Stimulated activated CD4-positive, alpha-beta T cell treated with anti-CD3 and anti-CD28 coated beads, Interleukin-1b, Interleukin-23, amount 100 ng/mL, for 4 hours (primary cell): ENCODE measurements around the gene UGCG.
"Not testable (repeated sequence)": the region's sequence is repeated elsewhere in the genome, so short reads cannot be mapped to it uniquely, and the experiment has no call there.

Experiments used
- DNase-seq, 2 donors: peaks; one replicate each; pipeline ENCODE4 v3.0.0-alpha.2; 2020; ENCODE audit warnings: low read depth in 2 of 2

The UGCG gene

DNA sequence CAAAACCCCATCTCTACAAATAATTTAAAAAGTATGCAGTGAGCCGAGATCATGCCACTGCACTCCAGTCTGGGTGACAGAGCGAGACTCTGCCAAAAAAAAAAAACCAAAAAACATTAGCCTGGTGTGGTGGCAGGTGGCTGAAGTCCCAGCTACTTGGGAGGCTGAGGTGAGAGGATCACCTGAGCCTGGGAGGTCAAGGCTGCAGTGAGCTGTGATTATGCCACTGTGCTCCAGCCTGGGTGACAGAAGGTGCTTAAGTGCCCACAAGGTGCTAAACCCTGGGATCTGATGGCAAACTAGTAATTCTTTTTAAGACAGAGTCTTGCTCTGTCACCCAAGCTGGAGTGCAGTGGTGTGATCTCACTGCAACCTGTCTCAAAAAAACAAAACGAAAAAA lies 5.7 kb upstream of the UGCG start:
- DNase-seq = not testable (repeated sequence)

DNA sequence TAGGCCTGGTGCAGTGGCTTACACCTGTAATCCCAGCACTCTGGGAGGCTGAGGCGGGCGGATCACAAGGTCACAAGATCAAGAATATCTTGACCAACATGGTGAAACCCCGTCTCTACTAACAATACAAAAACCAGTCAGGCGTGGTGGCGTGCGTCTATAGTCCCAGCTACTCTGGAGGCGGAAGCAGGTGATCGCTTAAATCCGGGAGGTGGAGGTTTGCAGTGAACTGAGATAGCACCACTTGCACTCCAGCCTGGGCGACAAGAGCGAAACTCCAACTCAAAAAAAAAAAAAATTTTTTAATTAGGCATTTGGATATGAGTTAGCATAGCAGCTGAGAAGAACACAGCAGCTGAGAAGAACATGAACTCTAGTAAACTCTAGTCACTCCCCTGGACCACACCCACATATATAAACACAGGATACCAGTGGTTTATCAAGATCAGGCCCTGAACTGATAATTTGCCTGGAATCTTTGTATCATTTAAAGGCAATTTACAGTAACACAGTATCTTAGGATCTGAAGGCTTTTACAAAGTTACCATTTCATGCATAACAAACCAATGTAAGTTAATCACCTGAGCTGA lies 4.6 kb upstream of the UGCG start:
- no peak for DNase-seq

GRCh38 chr9:111896942-111897600 lies 457 bp downstream of the UGCG start:
- peak in 1 of 2 donors; percentile 41 for DNase-seq

- no peak for DNase-seq
Observed at GRCh38 chr9:111897601-111898137, 1.1 kb downstream of the UGCG start.

DNA sequence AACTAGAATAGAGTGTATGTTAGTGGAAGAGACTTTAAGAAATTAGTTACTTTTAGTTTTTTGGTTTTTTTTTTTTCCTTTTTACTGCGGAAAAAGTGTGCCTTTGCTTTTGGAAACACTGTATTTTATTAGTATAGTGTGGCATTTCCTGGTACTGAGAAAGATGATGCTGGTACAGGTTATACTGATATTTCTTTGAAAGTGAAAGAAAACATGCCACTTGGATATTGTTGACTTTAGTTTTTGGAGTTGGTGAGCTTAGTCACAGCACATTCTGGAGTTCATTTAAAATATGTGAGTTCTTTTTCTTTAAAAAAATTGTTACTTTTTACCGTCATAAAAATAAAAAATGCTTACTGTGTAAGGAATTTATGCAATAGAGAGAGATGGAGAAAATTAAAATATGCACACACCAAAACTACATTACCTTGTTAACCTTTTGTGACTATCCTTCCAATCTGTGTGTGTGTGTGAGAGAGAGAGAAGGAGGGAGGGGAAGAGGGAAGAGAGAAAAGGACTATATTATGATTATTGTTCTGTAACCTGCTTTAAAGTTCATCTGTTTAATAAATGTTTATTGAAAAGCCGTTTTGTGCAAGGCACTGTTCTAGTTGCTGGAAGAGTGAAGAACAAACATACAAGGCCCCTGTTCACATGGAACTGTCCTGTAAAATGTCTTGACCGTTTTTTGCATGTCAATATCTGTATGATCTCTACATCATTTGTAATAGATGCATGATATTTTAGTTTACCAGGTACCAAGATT lies 1.9 kb downstream of the UGCG start:
- DNase-seq = no peak

GRCh38 chr9:111900151-111900857 lies 3.7 kb downstream of the UGCG start:
- DNase-seq = no peak

DNA sequence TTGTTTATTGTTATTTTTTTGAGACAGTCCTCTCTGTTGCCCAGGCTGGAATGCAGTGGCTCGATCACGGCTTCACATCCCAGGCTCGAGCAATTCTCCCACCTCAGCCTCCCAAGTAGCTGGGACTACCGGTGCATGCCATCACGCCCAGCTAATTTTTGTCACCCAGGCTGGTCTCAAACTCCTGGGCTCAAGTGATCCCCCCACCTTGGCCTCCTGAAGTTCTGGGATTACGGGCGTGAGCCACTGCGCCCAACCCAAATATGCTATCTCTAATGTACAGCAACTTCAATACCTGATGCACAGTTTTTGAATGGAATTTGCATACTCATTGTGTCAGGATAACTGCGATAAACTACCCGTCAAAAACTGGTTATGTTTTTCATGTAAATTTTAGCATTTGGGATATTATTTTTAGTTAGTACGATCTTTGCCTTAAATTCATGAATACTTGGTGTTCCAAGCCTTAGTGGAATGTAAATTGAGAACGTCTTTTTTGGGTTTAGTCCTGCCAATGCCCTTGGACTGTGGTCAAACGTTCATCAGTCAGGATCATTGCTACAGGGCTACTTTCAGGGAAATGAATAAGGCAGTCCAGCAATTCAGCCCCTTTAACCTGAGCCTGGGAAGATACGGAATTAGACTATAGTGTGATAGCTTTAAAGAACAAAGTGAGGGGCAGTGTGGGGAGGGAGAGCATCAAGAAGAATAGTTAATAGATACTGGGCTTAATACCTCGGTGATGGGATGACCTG lies 4.4 kb downstream of the UGCG start:
- no peak for DNase-seq

DNA sequence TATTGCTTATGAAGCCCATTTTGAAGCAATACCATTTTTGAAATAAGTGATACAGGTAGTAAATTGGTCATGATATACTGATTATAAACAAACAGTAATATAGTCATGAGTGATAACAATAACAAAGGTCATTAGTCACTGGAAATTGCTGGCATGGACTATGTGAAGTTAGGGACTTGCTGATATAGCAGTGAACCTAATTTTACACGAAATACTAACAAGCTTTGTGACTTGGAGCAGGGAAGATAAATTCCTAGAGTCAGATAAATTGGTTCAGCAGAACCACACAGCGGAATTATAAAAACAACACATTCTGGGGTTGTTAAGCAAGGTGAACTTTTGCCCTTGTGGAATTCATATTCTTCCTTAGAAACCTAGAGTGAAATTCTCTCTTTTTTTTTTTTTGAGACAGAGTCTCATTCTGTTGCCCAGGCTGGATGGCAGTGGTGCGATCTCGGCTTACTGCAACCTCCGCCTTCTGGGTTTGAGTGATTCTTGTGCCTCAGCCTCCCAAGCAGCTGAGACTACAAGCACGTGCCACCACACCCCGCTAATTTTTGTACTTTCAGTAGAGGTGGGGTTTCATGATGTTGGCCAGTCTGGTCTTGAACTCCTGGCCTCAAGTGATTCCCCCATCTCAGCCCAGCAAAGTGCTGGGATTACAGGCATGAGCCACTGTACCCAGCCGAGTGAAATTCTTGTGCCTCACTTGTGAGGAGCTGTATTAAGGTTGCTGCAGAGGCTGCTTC lies 6.0 kb downstream of the UGCG start:
- no peak for DNase-seq

- DNase-seq = not testable (repeated sequence)
Observed at GRCh38 chr9:111903535-111903934, 6.9 kb downstream of the UGCG start.

DNA sequence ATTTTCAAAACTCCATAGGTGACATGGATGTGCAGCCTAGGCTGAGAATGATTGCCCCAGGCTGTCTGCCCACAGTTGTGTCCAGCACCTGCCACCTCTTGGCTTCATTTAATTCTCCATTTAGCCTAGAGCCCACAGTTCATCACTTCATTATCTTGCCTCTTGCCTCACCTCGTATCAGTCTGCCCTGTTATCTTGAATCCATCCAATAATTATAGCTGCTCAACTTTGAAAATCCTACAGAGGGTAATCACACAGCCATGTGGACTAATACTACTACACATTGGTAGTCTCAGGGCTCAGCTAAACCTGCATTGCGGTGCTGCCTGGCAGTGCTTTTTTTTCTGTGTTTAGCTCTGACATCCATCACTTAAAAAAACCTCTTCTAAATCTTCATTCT lies 7.4 kb downstream of the UGCG start:
- DNase-seq = no peak

GRCh38 chr9:111904891-111905291 lies 8.3 kb downstream of the UGCG start:
- no peak for DNase-seq

GRCh38 chr9:111907147-111907546 lies 10.5 kb downstream of the UGCG start:
- no peak for DNase-seq

DNA sequence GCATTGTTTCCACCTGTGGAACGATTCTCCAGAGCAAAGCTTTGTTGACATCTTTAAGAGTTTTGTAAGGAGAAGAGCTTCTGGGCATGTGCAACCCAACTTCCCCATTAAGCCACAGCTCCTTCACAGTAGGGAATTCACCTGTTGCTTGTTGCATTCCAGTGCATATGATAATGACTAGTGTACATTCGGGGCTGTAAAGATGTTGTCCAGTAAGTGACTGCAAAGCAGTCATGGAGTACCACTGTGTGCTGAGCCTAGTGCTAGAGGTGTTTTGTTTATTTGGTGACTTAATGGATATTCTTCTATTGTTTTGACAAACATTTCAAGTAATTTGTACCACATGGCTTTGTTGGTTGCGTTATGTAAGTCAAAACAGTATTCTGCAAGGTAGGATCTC lies 12.8 kb downstream of the UGCG start:
- no peak for DNase-seq

- no peak for DNase-seq
Observed at GRCh38 chr9:111910428-111910827, 13.8 kb downstream of the UGCG start.

- DNase-seq = no peak
Observed at GRCh38 chr9:111913159-111913558, 16.5 kb downstream of the UGCG start.

DNA sequence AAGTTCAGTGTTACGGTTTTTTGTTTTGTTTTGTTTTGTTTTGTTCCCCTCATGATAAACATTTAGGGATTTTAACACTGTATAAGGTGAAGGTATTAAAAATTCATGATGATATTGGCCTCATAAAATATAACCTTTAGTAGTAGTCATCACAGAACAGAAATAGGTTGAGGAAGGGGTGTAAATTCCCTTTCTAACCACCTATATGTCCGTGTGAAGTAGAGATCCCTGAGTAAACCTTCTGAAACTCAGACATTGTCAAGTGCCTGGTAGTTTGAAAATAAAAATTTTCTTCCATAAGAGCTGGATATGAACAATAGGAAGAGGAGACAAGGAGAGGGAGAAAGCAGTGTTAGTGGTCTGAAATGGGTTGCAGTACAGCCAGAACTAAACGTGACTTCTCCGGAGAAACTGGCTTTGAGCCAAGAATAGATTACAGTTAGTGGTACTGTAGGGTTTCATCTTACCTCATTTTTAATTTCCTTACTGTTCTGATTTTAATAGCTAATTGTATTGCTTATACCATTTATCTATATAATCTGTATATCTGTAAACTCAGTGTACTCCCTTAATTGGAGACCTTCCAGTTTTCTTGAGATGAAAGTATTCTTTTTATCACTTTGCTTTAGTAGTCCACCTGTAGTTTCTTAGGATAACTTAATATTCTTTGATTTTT lies 18.3 kb downstream of the UGCG start:
- DNase-seq = no peak

- no peak for DNase-seq
Observed at GRCh38 chr9:111915425-111915758, 18.8 kb downstream of the UGCG start.

GRCh38 chr9:111916234-111916645 lies 19.6 kb downstream of the UGCG start:
- no peak for DNase-seq

DNA sequence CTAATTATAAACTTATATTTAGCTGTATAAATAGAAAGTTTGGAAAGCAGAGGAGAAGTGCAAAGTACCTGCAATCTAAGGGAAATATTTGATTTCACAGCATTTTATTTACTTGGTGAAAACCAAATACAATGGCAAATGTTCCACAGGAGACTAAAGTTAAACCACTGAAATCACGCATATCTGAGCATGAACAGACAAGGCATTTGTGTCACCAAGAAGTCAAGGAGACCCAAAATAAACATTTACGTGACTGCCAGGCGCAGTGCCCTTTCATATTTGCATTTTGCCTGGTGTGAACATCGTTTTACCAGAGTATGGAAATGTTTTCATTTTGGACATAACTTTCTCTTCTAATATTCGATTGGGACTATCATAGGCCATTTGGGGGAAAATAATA lies 20.6 kb downstream of the UGCG start:
- no peak for DNase-seq

- DNase-seq = no peak
Observed at GRCh38 chr9:111917980-111918379, 21.4 kb downstream of the UGCG start.
